Tibial nerve (tissue), 4 donors: ENCODE results near the gene PIGN.
"Not testable (repeated sequence)": the region's sequence is repeated elsewhere in the genome, so short reads cannot be mapped to it uniquely, and the experiment has no call there.

ENCODE experiments used
- EP300 ChIP-seq, 2 donors: sonication (generic); formaldehyde crosslinking; IDR thresholded peaks; one replicate each; pipeline ENCODE4 v1.6.1; 2017; ENCODE audit warnings: antibody characterized with exemption in 2 of 2, mild to moderate bottlenecking in 1 of 2
- POLR2A ChIP-seq, 2 donors: fragments of 450-650 bp; IDR thresholded peaks; one replicate each; pipeline ENCODE4 v1.6.1; 2017; ENCODE audit warnings: antibody characterized with exemption in 2 of 2, mild to moderate bottlenecking in 2 of 2, moderate library complexity in 2 of 2
- TF ChIP-seq, protein P1 (sequence below), 5 experiments: fragments of 200-600 bp in 3 of 5; fragments of 450-650 bp in 2 of 5; sonication (generic) in 3 of 5; IDR thresholded peaks; one replicate each; pipeline ENCODE4 v1.5.1; 2016 to 2019; ENCODE audit warnings: antibody characterized with exemption in 5 of 5, mild to moderate bottlenecking in 3 of 5, moderate library complexity in 2 of 5

DNA sequence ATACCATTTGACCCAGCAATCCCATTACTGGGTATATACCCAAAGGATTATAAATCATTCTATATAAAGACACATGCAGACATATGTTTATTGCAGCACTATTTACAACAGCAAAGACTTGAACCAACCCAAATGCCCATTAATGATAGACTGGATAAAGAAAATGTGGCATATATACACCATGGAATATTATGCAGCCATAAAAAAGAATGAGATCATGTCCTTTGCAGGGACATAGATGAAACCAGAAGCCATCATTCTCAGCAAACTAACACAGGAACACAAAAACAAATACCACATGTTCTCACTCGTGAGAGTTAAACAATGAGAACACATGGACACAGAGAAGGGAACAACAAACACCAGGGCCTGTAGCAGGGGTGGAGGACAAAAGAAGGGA is 20.3 kb downstream of the PIGN start:
- not testable (repeated sequence) for TF ChIP-seq EP300, POLR2A (IDR thresholded peaks at IDR 0.05)
- TF ChIP-seq, protein P1, sequence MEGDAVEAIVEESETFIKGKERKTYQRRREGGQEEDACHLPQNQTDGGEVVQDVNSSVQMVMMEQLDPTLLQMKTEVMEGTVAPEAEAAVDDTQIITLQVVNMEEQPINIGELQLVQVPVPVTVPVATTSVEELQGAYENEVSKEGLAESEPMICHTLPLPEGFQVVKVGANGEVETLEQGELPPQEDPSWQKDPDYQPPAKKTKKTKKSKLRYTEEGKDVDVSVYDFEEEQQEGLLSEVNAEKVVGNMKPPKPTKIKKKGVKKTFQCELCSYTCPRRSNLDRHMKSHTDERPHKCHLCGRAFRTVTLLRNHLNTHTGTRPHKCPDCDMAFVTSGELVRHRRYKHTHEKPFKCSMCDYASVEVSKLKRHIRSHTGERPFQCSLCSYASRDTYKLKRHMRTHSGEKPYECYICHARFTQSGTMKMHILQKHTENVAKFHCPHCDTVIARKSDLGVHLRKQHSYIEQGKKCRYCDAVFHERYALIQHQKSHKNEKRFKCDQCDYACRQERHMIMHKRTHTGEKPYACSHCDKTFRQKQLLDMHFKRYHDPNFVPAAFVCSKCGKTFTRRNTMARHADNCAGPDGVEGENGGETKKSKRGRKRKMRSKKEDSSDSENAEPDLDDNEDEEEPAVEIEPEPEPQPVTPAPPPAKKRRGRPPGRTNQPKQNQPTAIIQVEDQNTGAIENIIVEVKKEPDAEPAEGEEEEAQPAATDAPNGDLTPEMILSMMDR (IDR thresholded peaks at IDR 0.05) = not testable (repeated sequence)
